22Rv1 (cell line): Measurements from ENCODE around the gene DDX17.

Experiments used
- ZFX ChIP-seq: fragments of 450-650 bp; IDR thresholded peaks from 2 replicates; pipeline ENCODE4 v1.6.1; 2017; ENCODE audit warnings: antibody characterized with exemption, borderline replicate concordance
- TF ChIP-seq, protein P1 (sequence below): fragments of 450-650 bp; IDR thresholded peaks from 2 replicates; pipeline ENCODE4 v1.5.1; 2017; ENCODE audit warnings: mild to moderate bottlenecking

DNA sequence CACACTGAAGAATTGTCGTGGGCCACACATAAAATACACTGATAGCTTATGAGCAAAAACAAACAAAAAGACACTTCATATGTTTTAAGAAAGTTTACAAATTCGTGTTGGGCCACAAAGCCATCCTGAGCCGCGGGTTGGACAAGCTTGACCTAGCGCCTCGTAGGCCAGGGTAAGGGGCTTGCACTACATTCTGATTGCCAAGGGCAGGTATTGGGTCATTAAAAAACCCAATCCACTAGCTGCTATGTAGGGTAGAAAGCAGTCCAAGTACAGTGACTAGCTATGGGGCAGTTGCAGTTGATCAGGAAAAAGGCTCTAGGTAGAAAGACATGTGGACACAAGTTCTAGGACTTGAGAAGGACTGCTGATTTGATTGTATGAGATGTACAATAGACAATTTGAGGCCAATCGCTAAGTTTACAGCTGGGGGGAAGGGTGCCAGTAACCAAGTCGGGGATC, 24.2 kb downstream of the DDX17 start:
- TF ChIP-seq, protein P1, sequence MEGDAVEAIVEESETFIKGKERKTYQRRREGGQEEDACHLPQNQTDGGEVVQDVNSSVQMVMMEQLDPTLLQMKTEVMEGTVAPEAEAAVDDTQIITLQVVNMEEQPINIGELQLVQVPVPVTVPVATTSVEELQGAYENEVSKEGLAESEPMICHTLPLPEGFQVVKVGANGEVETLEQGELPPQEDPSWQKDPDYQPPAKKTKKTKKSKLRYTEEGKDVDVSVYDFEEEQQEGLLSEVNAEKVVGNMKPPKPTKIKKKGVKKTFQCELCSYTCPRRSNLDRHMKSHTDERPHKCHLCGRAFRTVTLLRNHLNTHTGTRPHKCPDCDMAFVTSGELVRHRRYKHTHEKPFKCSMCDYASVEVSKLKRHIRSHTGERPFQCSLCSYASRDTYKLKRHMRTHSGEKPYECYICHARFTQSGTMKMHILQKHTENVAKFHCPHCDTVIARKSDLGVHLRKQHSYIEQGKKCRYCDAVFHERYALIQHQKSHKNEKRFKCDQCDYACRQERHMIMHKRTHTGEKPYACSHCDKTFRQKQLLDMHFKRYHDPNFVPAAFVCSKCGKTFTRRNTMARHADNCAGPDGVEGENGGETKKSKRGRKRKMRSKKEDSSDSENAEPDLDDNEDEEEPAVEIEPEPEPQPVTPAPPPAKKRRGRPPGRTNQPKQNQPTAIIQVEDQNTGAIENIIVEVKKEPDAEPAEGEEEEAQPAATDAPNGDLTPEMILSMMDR, result no peak
- no peak for TF ChIP-seq ZFX
